C1 segment of cervical spinal cord (tissue), 14 donors: ENCODE data around the gene RAP1A.
"Not testable (repeated sequence)": the region's sequence is repeated elsewhere in the genome, so short reads cannot be mapped to it uniquely, and the experiment has no call there.

Experiments used
- DNase-seq, 14 donors: peaks; one replicate each; lab custom pipeline; 2025; lab: John Stamatoyannopoulos, UW

RAP1A gene

DNA sequence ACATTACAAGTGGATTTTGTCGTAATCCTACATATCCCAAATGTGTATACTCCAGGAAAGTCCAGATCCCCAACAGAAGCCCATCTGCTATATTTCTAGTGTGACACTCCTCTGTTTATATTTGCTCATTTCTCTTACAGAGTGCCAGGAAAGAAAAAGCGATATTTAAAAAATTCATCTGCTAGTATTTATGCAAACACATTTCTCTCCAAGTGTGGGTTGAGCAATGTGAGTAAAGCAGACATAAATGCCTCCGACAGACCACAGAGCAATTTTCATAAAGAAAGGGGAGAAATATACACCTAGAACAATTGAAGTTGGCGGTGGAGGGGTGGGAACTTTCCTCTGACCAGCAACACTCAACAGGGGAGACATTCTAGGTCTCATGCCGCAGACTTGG is 22.2 kb upstream of the RAP1A start:
- DNase-seq, result no peak

DNA sequence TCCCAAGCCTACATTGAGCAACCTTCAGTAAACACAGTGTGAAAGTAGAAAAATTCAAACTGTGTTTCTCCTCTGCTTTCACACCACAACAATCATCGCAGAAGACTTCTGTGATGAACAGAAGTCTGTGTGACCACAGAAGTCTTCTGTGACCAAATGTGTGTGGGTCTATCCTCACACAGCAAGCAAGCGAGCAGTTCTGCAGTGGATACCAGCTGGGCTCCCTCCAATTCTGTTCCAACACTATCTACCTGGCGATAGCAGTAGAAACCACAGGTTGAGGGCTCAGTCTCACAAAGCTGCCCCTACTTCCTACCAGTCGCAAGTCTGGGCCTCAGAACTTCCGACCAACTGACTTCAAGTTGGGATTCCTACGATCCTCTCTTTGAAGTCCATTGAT is 21.0 kb upstream of the RAP1A start:
- DNase-seq, result no peak

DNA sequence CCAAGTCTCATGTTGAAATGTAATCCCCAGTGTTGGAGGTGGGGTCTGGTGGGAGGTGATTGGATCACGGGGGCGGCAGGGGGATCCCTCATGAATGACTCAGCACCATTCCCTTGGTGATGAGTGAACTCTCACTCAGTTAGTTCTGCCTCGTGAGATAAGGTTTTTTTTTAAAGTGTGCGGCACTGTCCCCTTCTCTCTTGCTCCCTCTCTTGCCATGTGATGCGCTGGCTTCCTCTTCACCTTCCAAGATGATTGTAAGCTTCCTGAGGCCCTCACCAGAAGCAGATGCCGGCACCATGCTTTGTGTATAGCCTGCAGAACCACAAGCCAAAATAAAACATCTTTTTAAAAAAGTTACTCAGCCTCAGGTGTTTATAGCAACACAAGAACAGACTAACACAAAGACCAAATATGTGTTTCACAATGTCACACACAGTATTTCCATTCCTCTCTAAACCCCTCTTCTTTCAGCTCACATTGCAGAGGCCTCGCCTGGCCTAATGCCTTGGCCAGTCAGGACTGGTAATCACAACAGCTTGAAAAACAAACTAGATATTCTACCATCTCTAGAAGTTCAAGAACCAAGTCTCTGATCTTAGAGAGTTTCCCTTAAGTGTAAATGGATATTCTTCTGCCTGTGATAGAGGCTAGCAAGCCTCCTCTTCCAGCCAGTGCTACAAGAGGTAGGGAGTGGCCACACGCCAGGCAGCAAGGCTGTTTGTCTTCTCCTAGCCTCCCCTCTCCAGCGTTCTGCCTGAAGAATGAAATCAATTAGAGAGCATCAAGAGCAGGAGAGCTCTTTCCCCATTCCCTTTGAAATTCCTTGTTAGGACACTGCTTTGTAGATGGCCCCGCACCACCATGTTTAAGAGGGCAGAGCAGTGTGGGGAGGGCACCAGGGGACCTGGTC is 19.6 kb upstream of the RAP1A start:
- DNase-seq, result no peak

DNA sequence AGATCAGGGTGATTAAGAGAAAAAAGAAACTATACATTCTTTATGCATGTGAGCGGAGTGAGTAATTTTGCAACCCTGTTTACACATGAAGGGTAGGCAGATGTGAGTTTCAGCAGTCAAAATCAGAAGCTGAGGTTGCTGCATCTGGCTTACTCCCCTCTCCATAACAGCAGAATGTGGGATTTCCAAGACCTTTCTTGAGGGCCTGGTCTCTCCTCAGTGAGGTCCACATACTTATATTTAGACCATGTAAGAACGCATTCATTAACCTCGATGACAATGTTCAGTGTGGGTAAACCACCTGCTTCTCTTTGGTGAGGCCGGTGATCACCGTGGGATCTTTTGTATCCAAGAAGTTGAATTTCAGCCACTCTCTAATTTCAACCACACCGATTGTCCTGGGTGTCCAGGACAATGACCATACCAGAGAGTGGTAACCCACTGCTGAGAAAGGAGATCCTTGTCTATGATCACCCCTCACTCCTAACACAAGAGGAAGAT is 18.7 kb upstream of the RAP1A start:
- no peak for DNase-seq

DNA sequence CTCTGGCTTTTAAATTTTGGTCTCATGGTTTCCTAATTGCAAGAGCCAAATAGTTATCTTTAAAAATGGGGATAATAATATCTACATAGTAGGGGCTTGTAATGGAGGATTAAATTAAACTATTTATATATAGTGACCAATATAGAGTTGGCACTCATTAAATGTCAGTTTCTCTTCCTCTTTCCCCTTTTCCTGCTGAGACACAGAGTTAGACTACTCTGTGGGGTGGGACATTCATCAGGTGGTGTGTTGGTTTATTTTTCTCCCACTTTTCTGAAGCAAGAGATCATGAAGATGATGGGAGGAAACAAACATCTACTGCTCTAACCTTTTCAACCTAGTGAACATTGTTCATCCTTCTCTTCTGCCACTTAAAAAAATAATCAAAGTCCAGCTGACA is 17.3 kb upstream of the RAP1A start:
- no peak for DNase-seq

DNA sequence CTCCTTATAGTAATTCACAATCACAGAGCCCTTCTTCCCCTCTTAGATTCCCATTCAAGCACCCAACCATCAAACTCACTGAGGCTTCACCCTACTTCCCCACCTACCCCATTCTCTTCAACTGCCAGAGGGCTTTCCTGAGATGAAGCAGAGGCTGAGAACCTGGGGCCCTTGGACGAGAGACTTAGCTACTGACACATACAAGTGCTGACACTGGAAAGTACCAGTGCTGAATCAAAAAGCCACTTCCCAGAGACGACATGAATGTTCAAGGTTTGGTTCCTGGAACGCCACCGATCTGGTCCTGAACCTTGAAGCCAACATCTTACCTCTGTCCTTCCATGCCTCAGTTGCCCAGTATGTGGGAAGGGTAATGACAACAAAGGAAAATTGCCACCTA is 16.6 kb upstream of the RAP1A start:
- no peak for DNase-seq

DNA sequence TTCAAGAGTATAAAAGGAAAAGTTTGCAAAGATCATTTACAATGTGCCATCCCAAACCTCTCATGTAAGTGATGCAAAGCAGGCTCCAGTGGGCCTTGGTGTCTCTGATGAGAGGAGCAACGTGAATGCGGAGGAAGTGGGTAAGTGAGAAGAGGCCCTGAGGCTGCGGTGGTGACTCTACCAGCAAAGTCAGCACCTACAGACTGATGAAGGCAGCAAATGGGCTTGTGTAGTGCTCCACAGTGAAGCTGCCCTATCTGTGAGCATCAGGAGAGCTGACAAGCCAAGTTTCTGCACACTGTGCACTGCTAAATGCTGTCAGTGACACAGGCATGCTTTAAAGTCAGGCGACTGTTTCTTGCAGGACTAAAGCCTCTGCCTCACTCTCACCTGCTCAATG is 15.6 kb upstream of the RAP1A start:
- DNase-seq, result no peak

DNA sequence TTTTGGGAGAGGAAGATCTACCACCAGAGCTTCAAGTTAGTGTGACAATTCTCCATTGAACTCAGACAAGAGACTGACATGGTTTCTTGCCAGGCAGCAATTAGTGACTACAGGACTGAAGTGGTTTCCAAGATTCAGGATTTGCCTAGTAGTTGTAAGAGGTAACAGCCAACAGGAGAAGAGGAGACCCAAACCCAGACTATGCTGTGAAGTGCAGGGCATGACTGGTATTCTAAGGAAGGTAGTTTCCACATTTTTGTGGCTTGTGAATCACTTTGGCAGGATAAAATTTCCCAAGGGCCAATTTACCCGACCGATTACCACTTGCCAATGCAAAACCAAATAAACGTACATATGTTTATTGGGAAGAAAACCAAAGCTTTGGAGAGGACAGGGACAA is 14.7 kb upstream of the RAP1A start:
- no peak for DNase-seq

DNA sequence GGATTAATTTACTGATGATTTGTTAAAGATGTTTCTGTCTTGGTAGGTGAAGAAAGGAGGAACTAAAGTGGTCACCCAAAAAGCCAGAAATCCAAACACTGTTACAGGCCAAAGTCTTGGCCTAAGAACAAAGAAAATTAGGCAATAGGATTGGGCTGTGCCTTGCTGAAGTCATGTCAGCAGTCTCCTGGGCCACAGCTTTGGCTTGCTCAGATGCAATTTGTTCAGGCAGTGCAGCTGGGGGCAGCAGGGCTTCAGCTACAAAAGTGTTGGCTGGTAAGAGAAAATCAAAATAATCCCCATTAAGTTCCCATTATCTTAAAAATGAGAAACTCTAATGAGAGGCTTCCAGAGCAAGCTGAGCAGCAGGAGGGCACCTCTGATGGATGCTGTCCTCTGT is 14.0 kb upstream of the RAP1A start:
- DNase-seq, result peak in 1 of 14 donors; percentile 9

DNA sequence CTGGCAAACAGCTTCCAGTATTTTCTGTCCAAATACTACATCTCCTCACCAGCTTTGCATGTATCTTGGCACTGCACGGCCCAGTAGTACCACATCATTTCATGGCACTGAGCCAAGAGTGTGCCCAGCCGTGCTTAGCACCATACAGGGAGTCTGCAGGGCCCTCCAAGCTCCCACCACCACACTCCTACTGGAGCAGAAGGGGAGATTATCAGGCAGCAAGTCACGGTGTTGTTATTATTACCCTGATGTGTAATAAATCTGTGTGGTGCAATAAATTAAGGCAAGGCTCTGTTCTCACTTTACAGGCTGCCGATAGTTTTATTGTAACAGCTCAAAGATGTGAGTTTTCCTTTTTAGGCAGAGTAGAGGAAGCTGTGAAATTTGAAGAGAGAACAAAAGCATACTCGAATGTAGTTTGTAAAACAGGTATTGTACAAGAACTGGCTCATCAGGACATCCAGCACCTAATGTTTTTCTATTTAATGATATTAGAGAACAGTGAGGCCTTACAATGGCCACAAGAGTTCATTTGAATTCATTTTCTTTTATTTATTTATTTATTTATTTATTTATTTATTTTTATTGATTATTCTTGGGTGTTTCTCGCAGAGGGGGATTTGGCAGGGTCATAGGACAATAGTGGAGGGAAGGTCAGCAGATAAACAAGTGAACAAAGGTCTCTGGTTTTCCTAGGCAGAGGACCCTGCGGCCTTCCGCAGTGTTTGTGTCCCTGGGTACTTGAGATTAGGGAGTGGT is 13.0 kb upstream of the RAP1A start:
- DNase-seq, result not testable (repeated sequence)

DNA sequence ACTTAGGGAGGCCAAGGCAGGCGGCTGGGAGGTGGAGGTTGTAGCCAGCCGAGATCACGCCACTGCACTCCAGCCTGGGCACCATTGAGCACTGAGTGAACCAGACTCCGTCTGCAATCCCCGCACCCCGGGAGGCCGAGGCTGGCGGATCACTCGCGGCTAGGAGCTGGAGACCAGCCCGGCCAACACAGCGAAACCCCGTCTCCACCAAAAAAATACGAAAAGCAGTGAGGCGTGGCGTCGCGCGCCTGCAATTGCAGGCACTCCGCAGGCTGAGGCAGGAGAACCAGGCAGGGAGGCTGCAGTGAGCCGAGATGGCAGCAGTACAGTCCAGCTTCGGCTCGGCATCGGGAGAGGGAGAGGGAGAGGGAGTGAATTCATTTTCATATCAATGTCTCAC is 11.1 kb upstream of the RAP1A start:
- DNase-seq, result not testable (repeated sequence)

DNA sequence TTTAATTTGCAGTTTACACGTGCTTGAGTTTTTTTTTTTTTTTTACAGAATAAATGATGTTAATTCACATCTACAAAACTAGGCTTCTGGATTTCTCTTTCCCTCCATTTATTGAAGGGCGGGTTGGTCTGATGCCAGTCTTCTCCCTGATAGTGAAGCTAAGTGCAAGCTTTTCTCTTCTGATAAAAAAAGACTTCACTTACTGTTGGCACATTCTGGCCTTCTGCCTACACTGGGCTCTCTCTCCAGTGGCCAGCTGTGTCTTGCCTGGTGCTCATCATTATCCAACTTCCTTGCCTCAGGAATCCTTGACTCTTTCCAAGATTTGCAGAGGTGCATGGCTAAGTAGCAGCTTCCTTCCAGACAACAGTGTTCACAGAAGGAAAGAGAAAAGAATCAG is 7.6 kb upstream of the RAP1A start:
- DNase-seq, result no peak

DNA sequence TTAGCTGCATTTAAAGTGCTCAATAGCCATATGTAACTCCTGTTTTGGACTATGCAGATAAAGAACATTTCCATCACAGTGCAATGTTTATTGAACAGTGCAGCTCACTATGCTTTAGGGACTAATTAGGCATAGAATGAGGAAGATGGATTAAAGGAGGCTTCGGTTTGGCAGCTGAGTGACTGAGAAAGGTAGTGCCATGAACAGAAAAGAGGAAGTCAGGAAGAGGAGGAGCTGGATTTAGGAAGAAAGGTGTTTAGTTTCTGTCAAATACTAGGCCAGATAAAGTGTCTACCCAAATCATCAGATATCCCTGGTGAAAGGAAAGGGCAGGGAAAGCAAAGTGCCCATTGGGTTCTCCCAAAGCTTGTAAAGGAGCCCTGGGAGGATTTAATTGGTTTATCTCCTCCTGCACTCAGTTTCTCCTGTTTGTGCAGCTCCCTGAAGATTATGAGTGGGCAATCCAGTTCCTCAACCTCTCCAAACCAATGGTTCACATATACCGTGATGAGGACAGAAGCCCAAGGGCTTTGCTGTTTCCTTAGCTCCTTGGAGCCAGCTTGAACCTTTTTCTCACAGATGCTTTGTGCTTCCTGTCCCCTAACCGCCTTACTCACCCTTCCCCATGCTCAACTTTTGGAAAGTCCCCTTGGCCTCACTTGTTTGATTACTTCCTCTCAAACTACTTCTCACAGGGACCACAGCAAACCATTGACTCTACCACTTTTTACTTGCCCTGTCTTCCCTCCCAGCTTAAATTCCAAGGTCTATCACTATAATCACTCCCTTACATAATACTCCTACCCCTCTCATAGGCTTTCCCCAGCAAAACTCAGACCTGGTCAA is 3.5 kb upstream of the RAP1A start:
- DNase-seq, result no peak

DNA sequence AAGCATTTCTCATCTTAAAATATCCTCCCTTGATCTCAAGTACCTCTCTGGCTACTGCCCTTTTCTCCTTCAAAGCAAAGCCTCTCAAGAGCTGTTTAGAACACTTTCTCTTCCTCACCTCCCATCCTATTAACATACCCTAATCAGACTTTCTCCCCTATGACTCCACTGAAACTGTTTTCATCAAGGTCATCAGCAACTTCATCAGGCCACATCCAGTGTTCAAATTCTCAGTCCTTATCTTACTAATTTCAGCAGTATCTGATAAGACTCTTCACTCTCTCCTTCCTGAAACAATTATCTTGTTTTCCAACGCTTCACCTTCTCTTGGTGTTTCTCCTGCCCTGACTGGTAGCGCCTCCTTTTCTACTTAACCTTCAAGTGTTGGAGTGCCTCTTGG is 1.5 kb upstream of the RAP1A start:
- no peak for DNase-seq

DNA sequence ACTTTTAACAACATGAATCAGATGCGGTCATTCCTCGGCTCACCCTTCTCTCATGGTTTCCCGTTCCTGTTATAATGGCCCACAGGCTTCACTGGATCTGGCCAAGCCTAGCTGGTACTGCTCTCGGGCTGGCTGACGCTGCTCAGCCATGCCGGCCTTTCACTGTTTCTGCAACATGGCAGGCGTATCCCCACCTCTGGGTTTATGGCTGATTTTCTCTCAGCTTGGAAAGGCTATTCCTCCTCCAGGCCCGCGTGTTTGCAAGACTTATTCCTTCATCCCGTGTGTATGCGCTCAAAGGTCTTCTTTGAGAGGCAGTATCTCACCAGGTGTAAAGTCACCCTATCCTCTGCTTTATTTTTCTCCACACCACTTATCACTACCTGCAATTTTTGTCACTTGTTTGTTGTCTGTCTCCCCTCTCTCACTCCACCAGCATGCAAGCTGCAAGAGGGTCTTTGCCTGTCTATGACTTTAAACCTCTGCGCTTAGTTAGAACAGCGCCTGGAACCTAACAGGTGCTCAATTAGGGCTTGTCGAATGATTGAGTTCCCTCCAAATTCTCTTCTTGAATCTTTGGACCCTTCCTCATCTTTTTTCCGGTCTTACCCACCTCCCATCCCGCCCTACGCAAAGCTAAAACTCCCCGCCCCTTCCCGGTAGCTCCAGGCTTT is 491 bp upstream of the RAP1A start:
- DNase-seq, result peak in 1 of 14 donors; percentile 52

DNA sequence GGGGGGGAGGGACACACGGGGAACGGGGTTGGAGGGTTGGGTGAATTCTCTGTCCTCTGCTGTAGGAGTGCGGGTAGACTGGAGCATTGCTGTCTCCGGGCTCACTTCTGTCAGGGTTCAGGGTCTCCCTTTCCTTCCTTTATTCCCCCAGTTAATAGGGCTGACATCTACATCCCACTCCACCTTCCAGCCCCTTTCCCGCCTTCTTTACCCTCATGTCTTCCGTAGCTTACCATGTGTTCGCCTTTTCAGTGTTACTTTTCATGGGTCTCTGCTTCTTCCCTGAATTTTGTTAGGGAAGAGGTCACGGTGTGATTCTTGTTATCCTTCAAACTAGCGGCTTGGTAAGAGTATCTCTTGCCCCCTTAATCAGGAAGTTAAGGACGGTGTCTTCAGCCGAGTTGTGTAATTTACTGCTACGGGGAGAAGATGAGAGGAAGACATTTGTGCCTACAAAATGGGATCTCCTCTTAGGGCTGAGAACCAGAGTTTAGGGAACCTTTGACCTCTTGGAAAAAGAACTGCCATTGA is 917 bp downstream of the RAP1A start:
- peak in 1 of 14 donors; percentile 13 for DNase-seq

DNA sequence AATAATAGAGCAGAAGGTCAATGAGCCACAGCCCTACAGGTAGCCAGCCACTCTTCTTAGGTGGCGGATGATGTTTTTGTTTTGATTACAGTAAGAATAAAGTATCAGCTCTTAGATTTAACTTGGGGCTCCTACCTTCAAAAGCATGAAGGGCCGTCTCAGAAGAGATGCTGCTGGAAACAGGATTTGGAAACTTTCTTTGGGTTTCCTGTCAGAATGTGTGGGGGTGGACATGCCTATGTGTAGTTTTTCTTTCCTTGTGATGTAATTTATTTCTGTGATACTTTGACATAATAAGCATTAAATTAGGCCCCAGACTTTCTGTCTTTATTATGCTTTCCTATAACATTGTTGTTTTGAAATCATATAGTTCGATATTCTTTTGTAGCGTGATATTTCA is 1.5 kb downstream of the RAP1A start:
- DNase-seq, result no peak

DNA sequence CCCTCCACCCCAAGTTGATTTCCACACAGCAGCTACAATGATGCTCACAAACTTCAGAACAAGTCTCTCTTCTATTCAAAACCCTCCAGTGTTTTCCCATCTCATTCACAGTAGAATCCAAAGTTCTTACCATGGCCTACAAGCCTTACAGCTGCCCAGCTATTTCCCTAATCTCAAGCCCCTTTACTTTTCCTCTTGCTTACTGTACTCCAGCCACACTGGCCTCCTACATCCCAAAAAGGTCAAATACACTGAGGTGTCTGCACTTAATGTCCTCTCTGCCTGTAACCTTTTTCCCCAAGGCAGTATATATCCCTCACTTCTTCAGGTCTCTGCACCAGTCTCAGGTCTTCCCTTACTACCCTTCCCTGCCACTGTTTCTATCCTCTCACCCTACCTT is 2.6 kb downstream of the RAP1A start:
- DNase-seq, result no peak

DNA sequence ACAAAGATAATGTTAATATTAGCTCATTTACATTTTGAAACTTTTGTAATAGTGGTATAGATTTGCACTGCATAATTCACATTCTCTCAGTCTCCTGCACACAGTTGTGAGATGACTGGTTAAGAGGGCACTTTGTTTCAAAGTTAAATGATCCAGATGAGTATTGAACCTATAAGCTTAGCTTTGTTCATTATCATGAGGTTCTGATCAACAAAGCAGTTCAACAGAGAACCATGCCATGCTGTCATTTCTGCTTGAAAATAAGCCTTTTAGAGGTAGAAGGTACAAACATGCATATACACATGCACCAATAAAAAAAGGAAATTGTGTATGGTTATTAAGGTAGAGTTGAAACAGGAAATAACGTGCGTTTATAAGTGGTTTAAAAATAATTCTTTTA is 4.8 kb downstream of the RAP1A start:
- DNase-seq, result no peak

DNA sequence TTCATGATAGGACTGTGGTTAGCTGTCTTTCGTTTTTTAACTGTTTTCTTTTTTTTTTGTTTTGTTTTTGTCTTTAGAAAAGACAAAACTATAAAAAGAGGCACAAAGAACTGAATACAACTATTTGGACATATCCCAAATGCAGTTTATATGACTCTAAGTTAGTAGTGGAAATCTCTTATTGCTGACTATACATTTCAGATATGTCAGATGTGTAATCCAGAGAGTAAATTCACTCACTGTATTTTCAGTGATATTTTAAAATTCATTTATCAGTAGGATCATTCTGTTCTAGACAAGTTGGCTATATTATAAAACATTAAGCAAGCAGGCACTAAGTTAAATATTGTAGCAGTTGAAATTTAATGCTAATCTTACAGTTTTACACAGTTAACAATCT is 5.7 kb downstream of the RAP1A start:
- DNase-seq, result no peak

DNA sequence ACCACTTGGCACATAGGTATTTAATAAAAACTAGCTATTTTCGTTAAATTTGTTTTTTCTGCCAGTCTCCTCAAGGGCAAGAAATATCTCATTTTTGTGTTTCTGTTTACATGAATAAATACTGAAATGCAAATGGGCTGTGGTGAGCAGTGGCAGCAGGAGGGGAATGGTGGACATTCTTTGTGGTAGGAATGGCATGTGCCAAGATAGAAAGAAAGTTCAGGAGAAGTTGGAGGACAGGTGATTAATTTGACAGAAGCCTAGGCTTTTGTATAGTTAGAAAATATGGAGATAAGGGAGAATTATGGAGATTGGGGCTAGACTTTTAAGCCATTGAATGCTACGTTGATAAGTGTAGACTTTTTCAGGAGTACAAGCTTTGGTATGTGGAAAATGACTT is 8.6 kb downstream of the RAP1A start:
- DNase-seq, result no peak
